ENCODE data around the gene PRICKLE3.

GRCh38 chrX:49230500-49231232 is 44.5 kb upstream of the PRICKLE3 start:
- TF ChIP-seq USF2 (IDR thresholded peaks at IDR 0.05; ENCODE audit: low read depth, low read length): no peak
- no peak for TF ChIP-seq RCOR1 (IDR thresholded peaks at IDR 0.05; ENCODE audit: insufficient replicate concordance, low read length)
- no peak for TF ChIP-seq CTCF (conservative IDR thresholded peaks at IDR 0.05; ENCODE audit: low read depth, low read length)
- no peak for TF ChIP-seq BHLHE40 (IDR thresholded peaks at IDR 0.05; ENCODE audit: low read depth, low read length)
- TF ChIP-seq SMC3 (IDR thresholded peaks at IDR 0.05; ENCODE audit: low read depth, low read length): no peak
- no peak for TF ChIP-seq MAFK (IDR thresholded peaks at IDR 0.05; ENCODE audit: low read depth, low read length)
- no peak for TF ChIP-seq POLR2A (IDR thresholded peaks at IDR 0.05; ENCODE audit: low read depth, low read length)
- TF ChIP-seq CEBPB (IDR thresholded peaks at IDR 0.05; ENCODE audit: low read depth, low read length): no peak
- no peak for TF ChIP-seq RFX5 (IDR thresholded peaks at IDR 0.05; ENCODE audit: low read depth, low read length)
- no peak for TF ChIP-seq ELK1 (IDR thresholded peaks at IDR 0.05; ENCODE audit: borderline replicate concordance, low read depth, low read length)
- no peak for TF ChIP-seq NFE2L2 (IDR thresholded peaks at IDR 0.05; ENCODE audit: low read depth, low read length)
- no peak for TF ChIP-seq MXI1 (IDR thresholded peaks at IDR 0.05; ENCODE audit: borderline replicate concordance, low read depth, low read length)
- TF ChIP-seq MAZ (IDR thresholded peaks at IDR 0.05; ENCODE audit: borderline replicate concordance, low read depth, low read length): no peak
